Medulla oblongata (tissue), 1 donor: ENCODE measurements around the gene ZIC5.
A peak's percentile ranks its signal among the peaks of the same experiment; 100 is the strongest.

ENCODE experiments used
- DNase-seq: peaks from one replicate; pipeline ENCODE4 v3.0.0-alpha.2; 2015; ENCODE audit errors: extremely low spot score

Gene ZIC5

DNA sequence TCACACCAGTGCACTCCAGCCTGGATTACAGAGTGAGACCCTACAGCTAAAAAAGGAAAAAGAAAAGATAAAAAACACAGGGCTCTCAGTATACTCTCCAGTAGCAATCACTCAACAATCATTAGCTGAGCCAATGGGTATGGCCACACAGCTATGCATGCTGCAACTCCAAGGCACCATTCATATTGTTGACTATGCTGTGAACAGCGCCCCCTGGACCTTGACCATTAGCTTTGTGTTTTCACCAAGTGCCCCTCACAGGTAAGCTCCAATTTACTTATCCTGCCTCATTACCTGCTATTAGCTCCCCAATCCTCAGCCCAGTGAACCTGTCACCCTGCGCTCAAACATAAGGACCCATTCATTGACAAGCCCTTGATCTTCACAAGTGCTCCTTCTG, 35.8 kb downstream of the ZIC5 start:
- no peak for DNase-seq

DNA sequence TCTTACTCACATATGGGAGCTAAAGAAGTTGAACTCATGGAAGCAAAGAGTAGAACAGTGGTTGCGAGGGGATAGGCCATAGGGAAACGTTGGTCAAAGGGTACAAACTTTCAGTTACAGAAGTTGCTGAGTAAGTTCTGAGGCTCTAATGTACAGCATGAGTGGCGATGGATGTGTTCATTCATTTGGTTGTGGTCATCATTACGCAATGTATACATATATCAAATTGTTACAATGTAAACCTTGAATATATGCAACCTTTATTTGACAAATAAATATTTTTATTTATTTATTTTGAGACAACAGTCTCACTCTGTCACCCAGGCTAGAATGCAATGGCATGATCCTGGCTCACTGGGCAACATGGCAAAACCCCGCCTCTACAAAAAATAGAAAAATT, 38.7 kb downstream of the ZIC5 start:
- DNase-seq, result no peak

DNA sequence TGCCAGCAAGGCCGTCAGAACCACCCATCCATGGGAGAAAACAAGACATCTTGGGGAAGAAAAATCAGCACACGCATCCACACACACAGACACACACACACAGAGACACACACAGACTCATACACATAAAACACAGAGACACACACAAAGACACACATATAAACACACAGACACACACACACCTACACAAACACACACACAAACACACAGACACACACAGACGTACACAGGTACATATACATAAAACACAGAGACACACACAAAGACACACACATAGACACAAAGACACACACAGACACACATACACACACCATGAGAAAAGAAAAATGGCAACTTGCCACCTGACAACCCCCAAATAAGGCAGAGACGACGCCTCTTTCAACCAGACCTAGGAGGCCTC, 40.6 kb downstream of the ZIC5 start:
- DNase-seq, result no peak

DNA sequence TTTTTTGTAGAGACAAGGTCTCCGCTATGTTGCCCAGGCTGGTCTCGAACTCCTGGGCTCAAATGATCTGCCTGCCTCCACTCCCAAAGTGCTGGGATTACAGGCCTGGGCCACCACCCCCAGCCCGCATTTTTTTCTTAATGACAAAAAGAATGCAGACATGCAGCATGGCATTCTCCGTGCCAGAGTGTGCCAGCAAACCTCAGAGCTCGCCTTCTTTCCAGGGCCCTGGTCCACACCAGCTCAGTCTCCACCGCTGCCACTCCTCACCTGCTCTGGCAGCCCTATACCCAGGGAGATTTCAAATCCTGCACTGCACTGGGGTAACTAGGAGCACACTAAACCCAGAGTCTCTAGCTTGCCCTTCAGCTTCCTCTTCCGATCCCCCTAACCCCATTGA, 41.7 kb downstream of the ZIC5 start:
- no peak for DNase-seq

DNA sequence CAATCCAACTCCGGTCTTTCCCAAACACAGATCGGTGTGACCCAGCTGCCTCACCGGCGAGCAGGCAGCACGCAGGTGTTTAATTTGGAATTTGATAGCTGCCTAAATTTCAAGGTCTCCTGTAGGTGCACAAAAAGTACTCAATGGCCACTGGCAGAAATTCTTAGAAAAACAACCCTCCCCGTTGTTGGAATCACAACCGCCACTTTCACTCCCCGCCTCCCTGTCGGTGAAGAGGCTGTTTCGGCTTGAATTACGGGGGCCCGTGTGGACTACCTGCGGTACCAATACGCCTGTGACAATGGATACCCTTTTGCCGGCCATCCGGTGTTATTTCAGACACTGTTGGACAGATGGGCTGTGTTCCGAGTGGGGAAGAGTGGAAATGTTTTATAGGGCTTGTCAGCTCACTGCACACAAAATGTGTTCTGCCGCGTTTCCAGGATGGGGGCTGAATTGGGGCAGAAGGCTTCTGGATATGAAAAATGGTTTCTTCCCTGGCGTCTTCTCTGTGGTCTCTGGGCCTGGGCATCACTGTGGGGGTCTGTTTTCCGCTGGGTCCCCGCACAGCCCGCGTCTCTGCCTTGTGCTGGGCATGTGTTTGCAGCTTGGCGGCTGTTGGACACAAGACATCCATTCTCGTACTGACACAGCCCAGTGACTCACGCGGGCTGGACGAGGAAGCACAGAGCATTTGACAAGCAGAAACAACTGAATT, 45.4 kb downstream of the ZIC5 start:
- peak; percentile 56 for DNase-seq

DNA sequence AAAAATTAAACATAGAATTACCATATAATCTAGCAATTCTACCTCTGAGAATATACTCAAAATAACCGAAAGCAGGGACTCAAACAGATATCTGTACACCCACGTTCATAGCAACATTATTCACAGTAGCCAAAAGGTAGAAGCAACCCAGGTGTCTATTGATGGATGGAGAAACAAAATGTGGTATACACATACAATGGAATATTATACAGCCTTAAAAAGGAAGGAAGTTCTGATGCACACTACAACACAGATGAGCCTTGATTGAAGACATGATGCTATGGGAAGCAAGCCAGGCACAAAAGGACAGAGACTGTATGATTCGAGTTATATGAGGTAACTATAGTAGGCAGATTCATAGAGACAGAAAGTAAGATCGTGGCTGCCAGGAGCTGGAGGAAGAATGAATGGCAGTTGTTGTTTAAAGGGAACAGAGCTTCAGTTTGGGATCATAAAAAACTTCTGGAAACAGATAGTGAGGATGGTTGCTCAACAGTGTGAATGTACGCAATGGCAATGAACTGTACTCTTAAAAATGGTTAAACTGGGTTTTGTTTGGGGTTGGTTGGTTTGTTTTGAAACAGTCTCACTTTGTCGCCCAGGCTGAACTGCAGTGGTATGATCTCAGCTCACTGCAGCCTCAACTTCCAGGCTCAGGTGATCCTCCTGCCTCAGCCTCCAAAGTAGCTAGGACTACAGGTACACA, 47.5 kb downstream of the ZIC5 start:
- DNase-seq, result no peak

DNA sequence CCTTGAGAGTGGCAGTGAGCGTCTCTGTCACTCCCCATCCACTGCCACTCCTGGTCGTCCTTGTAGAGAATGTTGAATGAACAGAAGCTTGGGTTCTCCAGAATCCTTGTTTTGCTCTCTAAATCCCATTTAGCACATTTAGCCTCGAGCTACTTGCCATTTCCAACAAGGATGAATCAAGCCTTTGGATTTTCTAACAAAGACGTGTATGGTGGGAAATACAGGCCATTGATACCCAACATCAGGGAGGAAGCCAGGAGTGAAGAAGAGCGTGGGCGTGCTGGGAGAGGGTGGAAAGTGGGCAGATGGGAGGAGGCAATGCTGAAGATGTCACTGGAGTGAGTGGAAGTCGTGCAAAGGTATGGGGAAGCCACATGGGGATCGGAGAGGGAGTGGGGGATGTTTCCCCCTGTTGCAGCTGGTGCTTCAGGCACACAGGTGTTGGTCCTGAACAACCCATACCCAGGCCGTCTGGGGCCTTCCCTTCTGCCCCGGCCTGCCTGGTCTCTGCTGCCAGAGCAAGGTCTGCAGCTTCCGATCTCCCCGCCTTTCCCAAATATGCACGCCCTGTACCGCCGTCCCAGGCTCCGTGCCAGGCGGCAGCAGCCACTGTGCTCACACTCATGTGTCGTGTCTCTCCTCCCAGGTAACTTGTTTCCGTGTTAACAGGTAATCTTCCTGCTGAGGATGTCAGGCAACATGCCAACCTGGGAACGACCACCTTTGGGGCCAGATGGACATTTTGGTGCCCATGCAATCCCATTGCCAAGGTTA, 48.7 kb downstream of the ZIC5 start:
- no peak for DNase-seq

DNA sequence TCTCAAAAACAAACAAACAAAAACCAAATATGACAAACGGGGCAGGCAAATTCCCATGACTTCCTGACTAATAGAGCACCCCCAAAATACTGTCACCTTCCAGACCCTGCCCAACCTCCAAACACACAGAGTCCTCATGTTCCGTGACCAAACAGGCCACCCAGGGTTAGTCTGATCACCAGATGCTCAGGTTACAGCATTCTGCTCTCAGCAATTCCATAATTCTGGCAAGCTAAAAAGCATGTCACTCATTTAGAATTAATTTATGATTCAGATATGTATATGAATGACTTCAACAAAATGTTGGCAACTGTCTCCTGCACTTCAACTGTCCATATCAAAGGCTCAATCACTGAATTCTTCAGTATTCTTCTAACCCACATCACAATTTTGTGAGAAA, 52.4 kb downstream of the ZIC5 start:
- DNase-seq, result no peak

DNA sequence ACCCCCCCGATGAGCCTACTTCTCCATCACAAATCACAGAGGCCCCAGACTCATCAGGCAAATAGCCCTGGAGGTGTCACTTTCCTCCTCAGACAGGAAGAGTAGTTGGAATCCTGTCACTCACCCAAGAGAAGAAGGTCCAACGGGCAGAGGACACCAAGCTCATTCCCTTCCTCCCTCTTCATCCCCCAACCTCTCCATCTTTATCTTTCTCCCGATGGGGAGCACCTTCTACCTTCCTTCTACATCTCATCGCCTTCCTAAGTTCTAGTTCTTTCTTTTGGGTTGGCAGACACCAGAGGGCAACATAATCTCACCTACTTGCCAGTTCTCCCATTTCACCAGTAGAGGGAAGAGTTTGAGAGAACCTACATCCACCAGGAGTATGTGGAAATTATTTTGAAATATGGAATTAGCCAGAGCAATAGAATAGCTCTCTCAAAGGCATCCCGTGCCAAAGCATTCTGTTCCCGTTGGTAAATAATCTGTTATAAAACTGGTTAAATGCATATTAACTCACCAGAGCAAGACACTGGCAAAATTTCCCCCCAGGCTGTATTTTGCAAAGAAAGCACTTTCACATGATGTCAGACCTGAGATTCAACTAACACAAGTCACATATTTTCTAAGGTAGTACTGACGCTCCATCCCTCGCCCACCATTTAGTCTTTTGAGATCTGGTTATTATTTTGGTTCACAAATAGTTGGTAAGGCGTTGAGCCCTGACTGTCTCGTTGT, 55.0 kb downstream of the ZIC5 start:
- DNase-seq, result peak; percentile 79

DNA sequence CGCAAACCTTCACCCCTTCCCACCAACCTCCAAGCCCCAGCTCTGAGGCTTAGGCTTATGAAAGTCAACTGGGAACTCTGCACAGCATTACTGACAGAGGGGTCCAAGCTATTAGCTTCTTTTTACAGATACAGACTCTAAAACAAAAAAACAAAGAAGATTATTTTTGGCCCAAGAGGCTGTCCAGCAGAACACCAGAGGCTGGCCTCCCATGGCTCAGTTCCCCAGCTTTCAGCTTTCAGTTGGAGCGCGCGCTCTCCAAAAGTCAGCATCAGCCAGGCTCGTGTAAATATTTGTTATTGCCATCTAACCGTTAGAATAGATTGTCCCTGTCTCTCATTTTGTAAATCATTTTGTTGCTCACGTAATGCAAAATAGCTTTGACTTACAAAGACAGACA, 58.4 kb downstream of the ZIC5 start:
- DNase-seq, result no peak
